Choroid plexus epithelial cell (primary cell): ENCODE data around the gene LGR4.

ENCODE experiments used
- DNase-seq: peaks from one replicate; pipeline ENCODE4 v3.0.0-alpha.2; 2010; ENCODE audit warnings: low read depth
- H3K4me3 ChIP-seq: 2 replicates; pipeline ENCODE4 v1.5.1; 2011; ENCODE audit warnings: low read depth, mild to moderate bottlenecking, control low read depth, low read length, moderate library complexity
- CTCF ChIP-seq: conservative IDR thresholded peaks from 2 replicates; pipeline ENCODE4 v1.5.1; 2011; ENCODE audit warnings: low read depth, mild to moderate bottlenecking, control low read depth, inconsistent platforms, low read length, moderate library complexity

Gene LGR4

DNA sequence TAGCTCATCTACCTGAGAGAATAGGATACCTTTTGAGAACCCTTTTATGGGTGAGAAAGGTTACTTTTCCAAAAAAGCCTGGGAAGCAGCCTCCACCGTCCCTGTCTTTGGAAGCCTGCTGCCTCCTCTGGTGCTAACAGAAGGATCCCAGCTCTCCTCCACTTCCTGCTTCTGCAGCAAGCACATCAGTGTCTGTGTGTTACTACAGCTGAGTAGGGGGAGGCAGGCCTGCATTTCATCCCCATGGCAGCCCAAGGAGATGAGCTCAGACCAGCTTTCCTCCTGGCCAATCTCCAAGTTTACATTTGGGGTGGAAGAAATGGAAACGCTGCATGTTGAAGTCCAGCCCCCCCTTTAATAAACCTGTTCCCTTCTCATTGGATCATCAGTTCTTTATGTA, 102.2 kb downstream of the LGR4 start:
- no peak for DNase-seq
- H3K4me3 ChIP-seq: no peak overlapping the region
- TF ChIP-seq CTCF: no peak

DNA sequence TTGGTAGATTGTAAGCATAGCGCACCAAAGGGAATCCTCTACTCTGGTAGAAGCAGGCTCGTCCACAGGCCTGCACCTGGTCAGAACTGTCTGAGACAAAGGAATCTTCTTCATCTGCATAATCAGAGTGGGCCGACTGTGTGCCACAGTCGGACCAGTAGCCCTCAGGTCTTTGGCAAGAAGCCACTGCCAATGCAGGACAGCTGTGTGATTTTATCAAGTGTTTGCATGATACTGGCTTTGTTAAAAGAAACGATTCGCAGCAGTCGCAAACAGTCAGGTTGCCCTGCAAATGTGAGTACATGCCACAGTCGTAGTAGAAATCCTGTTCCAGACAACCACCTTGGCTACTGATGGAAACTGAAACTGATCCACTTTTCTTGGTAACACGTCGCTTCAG, 104.7 kb downstream of the LGR4 start:
- no peak for TF ChIP-seq CTCF
- DNase-seq: no peak
- no peak overlapping the region for H3K4me3 ChIP-seq

DNA sequence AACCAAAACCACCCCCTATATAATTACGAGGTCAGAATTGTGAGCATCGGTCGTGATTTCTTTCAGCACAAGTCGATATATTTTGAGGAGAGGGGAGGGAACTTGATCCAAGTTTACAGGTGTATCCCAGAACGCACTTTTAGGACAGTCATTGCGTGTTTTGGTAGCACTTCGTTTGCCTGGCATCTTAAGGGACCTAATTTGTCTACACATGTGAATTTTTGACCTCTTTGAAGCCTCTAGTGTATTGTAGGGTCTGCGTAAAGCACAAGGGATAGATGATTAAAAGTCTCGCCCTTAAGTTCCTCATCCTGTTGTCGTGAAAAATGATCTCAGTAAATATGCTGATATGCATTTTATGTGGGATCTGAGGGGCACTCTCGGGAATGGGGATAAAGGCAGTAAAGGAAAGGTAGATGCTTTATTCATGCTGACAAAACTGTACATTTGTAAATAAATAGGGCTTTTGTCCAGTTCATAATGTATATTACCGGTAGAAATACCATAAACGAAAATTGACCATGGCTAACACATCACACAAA, 108.9 kb downstream of the LGR4 start:
- TF ChIP-seq CTCF: no peak
- DNase-seq: no peak
- peak overlapping the region; percentile 91 for H3K4me3 ChIP-seq

DNA sequence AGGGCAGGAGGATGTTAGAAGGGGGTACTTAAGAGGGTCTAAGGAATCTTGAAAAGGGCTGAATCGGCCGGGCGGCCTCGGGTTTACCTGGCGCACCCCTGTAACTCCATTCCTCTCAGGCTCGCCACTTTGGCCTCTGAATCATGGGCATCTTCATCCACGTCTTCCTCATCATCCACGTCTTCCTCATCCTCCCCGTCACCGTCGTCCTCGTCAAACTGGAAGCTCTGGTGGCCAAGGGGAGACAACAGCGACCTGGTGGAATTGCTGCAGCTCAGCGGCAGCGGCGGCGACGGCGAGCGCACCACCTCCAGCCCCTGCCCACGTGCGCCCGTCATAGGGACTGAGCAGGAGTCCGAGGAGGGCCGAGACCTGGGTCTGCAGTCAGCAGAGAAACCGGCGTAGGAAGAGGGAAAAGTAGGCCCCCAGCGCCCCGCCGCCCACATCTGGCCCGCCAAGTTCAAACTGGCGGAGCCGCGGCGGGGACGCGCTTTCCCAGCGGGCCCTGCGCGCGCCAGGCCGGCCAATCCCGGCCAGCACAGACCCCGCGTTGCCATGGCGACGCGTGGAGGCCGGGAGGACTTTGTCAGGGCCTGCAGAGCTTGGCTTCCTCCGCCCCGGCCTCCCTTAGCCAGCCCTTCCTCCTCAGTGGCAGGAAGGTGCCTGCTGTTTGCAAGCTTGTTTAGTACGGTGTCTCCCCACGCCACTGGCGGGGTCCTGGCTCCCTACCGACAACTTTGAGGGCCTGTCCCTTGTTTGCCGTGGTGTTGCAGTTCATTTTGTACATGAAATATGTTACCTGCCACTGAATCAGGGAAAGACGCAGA, 109.6 kb downstream of the LGR4 start, which contains the start of gene CCDC34:
Gene CCDC34, minus strand, starts transcription at position 467 of the 827 bp plus-strand sequence. Its CDS starts 21 bp downstream, at position 446.
- TF ChIP-seq CTCF: no peak
- H3K4me3 ChIP-seq: peak within 1 kb of the TSS; percentile 91
- DNase-seq: peak; percentile 95

DNA sequence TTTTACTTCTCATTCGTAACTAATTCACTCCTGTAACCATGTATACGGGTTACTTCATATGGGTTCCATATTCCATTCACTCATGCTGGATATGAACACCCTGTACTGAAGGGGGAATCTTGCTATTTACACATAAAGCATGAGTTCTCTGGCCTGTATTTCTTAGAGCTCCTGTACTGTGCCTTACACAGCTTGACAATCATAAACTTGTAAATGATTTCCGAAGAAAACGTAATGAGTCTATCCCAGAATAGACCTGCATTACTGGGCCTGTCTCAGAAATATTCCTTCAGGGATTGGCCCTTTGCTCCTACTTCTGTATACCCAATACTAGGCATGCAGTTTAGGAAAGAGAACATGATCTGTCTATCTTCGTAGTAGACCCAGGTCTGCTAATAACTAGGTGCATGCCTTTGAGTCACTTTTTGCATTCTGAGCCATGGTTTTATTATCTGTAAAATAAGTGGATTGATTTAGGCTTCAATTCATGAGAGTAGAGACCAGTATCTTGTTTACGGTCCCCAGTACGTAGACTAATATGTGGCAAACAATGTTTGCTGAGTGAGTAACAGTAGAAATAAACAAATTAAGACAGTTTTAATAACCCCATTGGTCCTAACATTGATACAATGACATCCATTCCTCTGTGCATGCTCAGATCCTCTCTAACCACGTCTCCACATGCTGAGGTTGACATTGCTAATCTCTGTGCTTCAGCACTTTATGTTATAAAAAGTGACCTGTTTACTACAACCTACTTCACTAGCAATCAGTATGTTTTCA, 110.8 kb downstream of the LGR4 start:
- no peak for TF ChIP-seq CTCF
- no peak overlapping the region for H3K4me3 ChIP-seq

GRCh38 chr11:27358296-27358695, 114.3 kb downstream of the LGR4 start:
- DNase-seq: peak; percentile 39
- H3K4me3 ChIP-seq: no peak overlapping the region
- TF ChIP-seq CTCF: no peak

More for the DNA sequence above, 110.8 kb downstream of the LGR4 start:
- DNase-seq: no peak
